Thyroid gland (tissue), 4 donors: ENCODE results near the gene SLC6A4. TPM values are rescaled to one million over a fixed set of nuclear protein-coding genes. Genes with fewer than 3 reads are reported as not detected.

Source experiments
- DNase-seq, 2 donors: peaks; one replicate each; pipeline ENCODE4 v3.0.0-alpha.2; 2019
- H3K27ac ChIP-seq, 3 donors: fragments of 200-600 bp; sonication (generic); 1 replicate in 2 of 3; 2 replicates in 1 of 3; pipeline ENCODE4 v1.5.1; 2016 to 2019; ENCODE audit warnings: mild to moderate bottlenecking in 1 of 3, moderate library complexity in 1 of 3
- H3K27me3 ChIP-seq: fragments of 200-600 bp; sonication (generic); one replicate; pipeline ENCODE4 v1.5.1; 2019
- H3K36me3 ChIP-seq, 2 donors: fragments of 200-600 bp; sonication (generic); one replicate each; pipeline ENCODE4 v1.5.1; 2016 to 2019
- H3K4me1 ChIP-seq, 2 donors: fragments of 200-600 bp; sonication (generic); one replicate each; pipeline ENCODE4 v1.5.1; 2017 to 2019
- H3K4me3 ChIP-seq, 3 donors: fragments of 200-600 bp; sonication (generic); replicated peaks in 1 of 3; 1 replicate in 2 of 3; 2 replicates in 1 of 3; pipeline ENCODE4 v1.5.1; 2016; ENCODE audit warnings: mild to moderate bottlenecking in 1 of 3
- H3K9me3 ChIP-seq: fragments of 200-600 bp; sonication (generic); one replicate; pipeline ENCODE4 v1.5.1; 2017
- POLR2A ChIP-seq, 2 donors: fragments of 450-650 bp; IDR thresholded peaks; one replicate each; pipeline ENCODE4 v1.6.1; 2017; ENCODE audit warnings: antibody characterized with exemption in 2 of 2, mild to moderate bottlenecking in 2 of 2, moderate library complexity in 1 of 2
- WGBS, 2 donors: methylation state at CpG; one replicate each; pipeline ENCODE4 v1.1.5; 2017; 5-methylcytosine and 5-hydroxymethylcytosine counted together
- intact Hi-C: fragments of 100-400 bp; cut with DNase I; formaldehyde crosslinking; loops from one replicate; pipeline ENCODE4 v1.15.1; 2023
- total RNA-seq, 4 donors: library from RNA; depleted of rRNA; stranded (reverse); fragments of >200 nt; gene quantifications; one replicate each; pipeline ENCODE4 v1.2.3, GENCODE V29; 2016
- TF ChIP-seq, protein P1 (sequence below), 6 experiments: fragments of 200-600 bp in 3 of 6; fragments of 450-650 bp in 3 of 6; sonication (generic) in 3 of 6; IDR thresholded peaks; one replicate each; pipeline ENCODE4 v1.5.1; 2016 to 2019; ENCODE audit warnings: antibody characterized with exemption in 6 of 6, mild to moderate bottlenecking in 2 of 6, inconsistent platforms in 1 of 6, moderate library complexity in 1 of 6

Gene SLC6A4
- total RNA-seq, 4 donors from 2014 or later, result under 0.01 to 4.9 (median 0.20) TPM

DNA sequence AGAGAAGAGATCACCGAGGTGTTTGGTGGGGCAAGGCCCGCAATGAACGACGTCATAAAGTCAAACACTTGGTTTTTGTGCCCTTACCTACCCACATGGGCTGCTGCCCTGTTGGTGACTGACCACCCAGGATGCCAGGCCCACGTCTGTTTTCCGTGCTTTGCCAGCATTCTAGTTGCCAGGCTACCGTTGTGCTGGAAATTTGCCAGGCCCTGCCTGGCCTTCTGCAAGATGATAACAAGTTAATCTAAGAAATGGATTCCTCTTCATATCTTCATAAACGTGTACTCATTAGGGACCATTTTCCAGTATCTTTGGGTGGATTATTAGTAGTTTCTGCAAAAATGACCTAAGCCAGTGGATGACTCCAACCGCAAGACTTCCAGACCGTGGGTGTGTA is 35.4 kb downstream of the SLC6A4 start:
- no peak for DNase-seq
- Histone ChIP-seq H3K9me3 (no peaks in the 10 kb centered on the region), H3K27me3 (no peaks in the 10 kb centered on the region), H3K36me3 (no peaks in the 10 kb centered on the region), H3K27ac (no peak overlapping the region), H3K4me1 (peaks cover 0 to 1% of the 10 kb centered on the region in 2 donors), H3K4me3 (no peak overlapping the region)
- intact Hi-C loops, result no loop called here
- 86% methylated on average over 10 of the region's 10 CpGs for WGBS, 2 donors
- no peak for TF ChIP-seq POLR2A (IDR thresholded peaks at IDR 0.05)

DNA sequence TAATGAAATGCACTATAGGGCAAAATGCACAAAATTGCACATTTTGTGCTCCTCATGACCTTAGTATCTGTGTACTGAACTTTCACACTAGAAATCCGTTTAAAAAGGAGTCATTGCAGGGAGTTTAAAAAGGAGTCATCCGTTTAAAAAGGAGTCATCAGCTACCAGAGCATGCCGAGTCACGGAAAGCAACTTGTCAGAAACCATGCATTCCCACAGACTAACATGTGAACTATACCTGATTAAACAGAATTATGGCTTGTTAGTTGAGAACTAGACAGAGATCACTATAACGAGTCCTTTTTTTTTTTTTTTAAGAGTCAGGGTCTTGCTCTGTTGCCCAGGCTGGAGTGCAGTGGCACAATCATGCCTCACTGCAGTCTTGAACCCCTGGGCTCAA is 35.9 kb downstream of the SLC6A4 start:
- 87 to 88% methylated on average over 5 of the region's 5 CpGs for WGBS, 2 donors
- TF ChIP-seq, protein P1, sequence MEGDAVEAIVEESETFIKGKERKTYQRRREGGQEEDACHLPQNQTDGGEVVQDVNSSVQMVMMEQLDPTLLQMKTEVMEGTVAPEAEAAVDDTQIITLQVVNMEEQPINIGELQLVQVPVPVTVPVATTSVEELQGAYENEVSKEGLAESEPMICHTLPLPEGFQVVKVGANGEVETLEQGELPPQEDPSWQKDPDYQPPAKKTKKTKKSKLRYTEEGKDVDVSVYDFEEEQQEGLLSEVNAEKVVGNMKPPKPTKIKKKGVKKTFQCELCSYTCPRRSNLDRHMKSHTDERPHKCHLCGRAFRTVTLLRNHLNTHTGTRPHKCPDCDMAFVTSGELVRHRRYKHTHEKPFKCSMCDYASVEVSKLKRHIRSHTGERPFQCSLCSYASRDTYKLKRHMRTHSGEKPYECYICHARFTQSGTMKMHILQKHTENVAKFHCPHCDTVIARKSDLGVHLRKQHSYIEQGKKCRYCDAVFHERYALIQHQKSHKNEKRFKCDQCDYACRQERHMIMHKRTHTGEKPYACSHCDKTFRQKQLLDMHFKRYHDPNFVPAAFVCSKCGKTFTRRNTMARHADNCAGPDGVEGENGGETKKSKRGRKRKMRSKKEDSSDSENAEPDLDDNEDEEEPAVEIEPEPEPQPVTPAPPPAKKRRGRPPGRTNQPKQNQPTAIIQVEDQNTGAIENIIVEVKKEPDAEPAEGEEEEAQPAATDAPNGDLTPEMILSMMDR (IDR thresholded peaks at IDR 0.05), result no peak
- TF ChIP-seq POLR2A (IDR thresholded peaks at IDR 0.05), result no peak
- H3K4me1 ChIP-seq, result peaks cover 0 to 6% of the 10 kb centered on the region in 2 donors
- no peaks in the 10 kb centered on the region for H3K9me3 ChIP-seq
- intact Hi-C loops, result no loop called here
- DNase-seq, result no peak
- H3K27ac ChIP-seq, result no peak overlapping the region
- no peaks in the 10 kb centered on the region for H3K36me3 ChIP-seq
- H3K4me3 ChIP-seq, result no peak overlapping the region
- no peaks in the 10 kb centered on the region for H3K27me3 ChIP-seq

DNA sequence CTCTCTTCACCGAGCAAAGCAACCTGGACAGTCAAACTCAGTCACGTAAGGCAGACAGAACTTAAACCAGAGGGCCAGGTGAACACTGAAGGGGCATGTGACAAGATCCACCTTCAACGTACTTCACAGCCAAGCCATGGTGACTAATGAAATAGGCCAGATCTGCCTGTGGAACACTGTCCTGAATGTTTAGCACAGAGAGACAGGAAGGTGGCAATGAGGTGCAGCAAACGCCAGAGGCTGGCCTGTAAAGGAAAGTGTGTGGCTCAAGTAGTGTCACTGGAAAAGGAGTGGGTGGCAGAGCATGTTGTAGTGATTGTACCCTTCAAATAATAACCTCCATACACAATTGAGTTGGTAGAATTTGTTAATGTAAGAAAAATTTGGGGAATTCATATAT is 38.1 kb downstream of the SLC6A4 start:
- Histone ChIP-seq H3K27me3 (no peaks in the 10 kb centered on the region), H3K4me1 (peaks cover 0 to 7% of the 10 kb centered on the region in 2 donors), H3K4me3 (no peak overlapping the region), H3K9me3 (no peaks in the 10 kb centered on the region), H3K36me3 (no peaks in the 10 kb centered on the region), H3K27ac (no peak overlapping the region)
- TF ChIP-seq, protein P1 (IDR thresholded peaks at IDR 0.05), result no peak
- TF ChIP-seq POLR2A (IDR thresholded peaks at IDR 0.05), result no peak
- DNase-seq, result no peak
- intact Hi-C loops, result no loop called here
- WGBS, 2 donors, result 78 to 83% methylated on average over 4 of the region's 4 CpGs

DNA sequence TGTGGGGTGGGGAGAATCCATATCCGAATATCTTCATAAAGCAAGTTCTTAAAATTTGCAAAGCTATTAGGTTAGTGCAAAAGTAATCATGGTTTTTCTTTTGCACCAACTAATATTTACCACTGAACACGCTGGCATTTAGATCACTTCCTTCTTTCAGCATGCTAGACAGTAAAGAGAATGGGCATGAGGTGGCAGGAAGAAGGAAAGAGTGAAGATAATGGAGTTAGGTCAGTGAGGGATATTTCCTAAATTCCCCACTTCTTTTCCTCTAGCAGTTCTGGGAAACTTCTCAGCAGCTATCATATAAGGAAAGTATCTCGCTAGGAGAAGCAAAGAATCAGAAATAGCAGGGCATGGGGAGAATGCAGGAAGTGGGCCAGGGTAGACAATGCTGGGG is 39.0 kb downstream of the SLC6A4 start:
- TF ChIP-seq, protein P1 (IDR thresholded peaks at IDR 0.05), result no peak
- no peak for TF ChIP-seq POLR2A (IDR thresholded peaks at IDR 0.05)
- no peaks in the 10 kb centered on the region for H3K27me3 ChIP-seq
- peaks cover 0 to 7% of the 10 kb centered on the region in 2 donors for H3K4me1 ChIP-seq
- DNase-seq, result no peak
- H3K27ac ChIP-seq, result no peak overlapping the region
- no peaks in the 10 kb centered on the region for H3K9me3 ChIP-seq
- no peaks in the 10 kb centered on the region for H3K36me3 ChIP-seq
- no peak overlapping the region for H3K4me3 ChIP-seq
- WGBS, 2 donors, result 79 to 85% methylated on average over 3 of the region's 3 CpGs
- intact Hi-C loops, result no loop called here

DNA sequence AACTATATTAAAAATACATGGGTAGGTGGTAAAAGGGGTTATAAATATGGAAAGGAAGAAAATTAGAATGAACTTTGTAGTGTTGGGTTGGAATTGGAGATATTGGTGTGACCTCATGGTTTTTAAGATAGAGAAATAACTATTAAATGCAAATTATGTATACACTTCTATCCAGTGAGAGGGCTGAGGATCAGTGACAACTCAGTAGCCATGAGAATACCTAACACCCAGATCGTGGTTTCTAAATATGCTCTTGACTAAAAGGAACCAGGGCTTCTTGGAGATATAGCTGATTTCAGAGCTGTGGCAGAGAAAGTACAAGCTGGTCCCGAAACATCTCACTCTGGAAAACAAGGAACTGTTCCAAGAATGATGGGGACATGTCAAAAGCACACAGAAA is 44.4 kb downstream of the SLC6A4 start:
- H3K36me3 ChIP-seq, result peaks cover 0 to 1% of the 10 kb centered on the region in 2 donors
- H3K4me1 ChIP-seq, result peaks cover 0 to 7% of the 10 kb centered on the region in 2 donors
- 67 to 80% methylated on average over 2 of the region's 2 CpGs for WGBS, 2 donors
- no peaks in the 10 kb centered on the region for H3K9me3 ChIP-seq
- intact Hi-C loops, result no loop called here
- DNase-seq, result no peak
- TF ChIP-seq, protein P1 (IDR thresholded peaks at IDR 0.05), result no peak
- no peak for TF ChIP-seq POLR2A (IDR thresholded peaks at IDR 0.05)
- H3K27me3 ChIP-seq, result no peaks in the 10 kb centered on the region
- H3K4me3 ChIP-seq, result no peak overlapping the region
- no peak overlapping the region for H3K27ac ChIP-seq
